GM12878 (cell line): Measurements from ENCODE around the gene TMEM175. TPM values are rescaled to one million over a fixed set of nuclear protein-coding genes. Genes with fewer than 3 reads are reported as not detected.

Source experiments
- ATAC-seq: fragments of 200-7000 bp; cut with Tn5 transposase; 3 replicates; pipeline ENCODE4 v1.9.1; 2020; ENCODE audit warnings: mild to moderate bottlenecking, moderate library complexity
- BruUV-seq: library from RNA; stranded (reverse); fragments of 400-500 nt; replicated peaks from 2 replicates; lab custom pipeline; 2021; lab: Mats Ljungman, UMichigan
- CTCF ChIA-PET: fragments of 300-600 bp; sonication (Branson Sonifier 250); formaldehyde crosslinking; extraction: SDS; loops from one replicate; lab custom pipeline; 2021; ENCODE audit warnings: inconsistent platforms; lab: Yijun Ruan, JAX
- POLR2A ChIA-PET: fragments of 350-600 bp; formaldehyde crosslinking; extraction: SDS; loops from one replicate; lab custom pipeline; 2021; ENCODE audit warnings: inconsistent platforms; lab: Charles Lee
- RAD21 ChIA-PET: fragments of 300-600 bp; sonication (Branson Sonifier 250); formaldehyde crosslinking; loops from one replicate; lab custom pipeline; 2023; ENCODE audit warnings: antibody characterized with exemption; ENCODE audit not compliant: unreplicated experiment; lab: Charles Lee
- SMC1A ChIA-PET: fragments of 300-600 bp; sonication (Branson Sonifier 250); formaldehyde crosslinking; loops from one replicate; lab custom pipeline; 2023; ENCODE audit not compliant: unreplicated experiment, uncharacterized antibody; lab: Charles Lee
- DNase-seq: peaks from one replicate; pipeline ENCODE4 v3.0.0-alpha.2; 2011; ENCODE audit warnings: low read depth, low spot score
- FAIRE-seq: peaks from 3 replicates; lab custom pipeline; 2011; peaks lifted over from hg19 to GRCh38; lab: Jason Lieb, UNC
- H2AFZ ChIP-seq: 2 replicates; pipeline ENCODE4 v1.6.0; 2011; ENCODE audit warnings: low read depth, low read length, control low read depth; ENCODE audit not compliant: control insufficient read depth
- H3K27ac ChIP-seq: 2 replicates; pipeline ENCODE4 v1.5.1; 2011; ENCODE audit warnings: control low read depth; ENCODE audit not compliant: control insufficient read depth, insufficient read depth
- H3K27me3 ChIP-seq, 2 experiments: replicated peaks in 1 of 2; 2 replicates each; pipeline versions ENCODE4 v1.6.0 to v1.6.1; 2011; ENCODE audit warnings: low read length in 1 of 2; ENCODE audit not compliant: control insufficient read depth in 2 of 2, insufficient read depth in 2 of 2
- H3K36me3 ChIP-seq, 2 experiments: 2 replicates each; pipeline ENCODE4 v1.5.1; 2011; ENCODE audit warnings: low read length in 1 of 2; ENCODE audit not compliant: control insufficient read depth in 2 of 2, insufficient read depth in 2 of 2
- H3K4me1 ChIP-seq: 2 replicates; pipeline ENCODE4 v1.6.1; 2011; ENCODE audit warnings: mild to moderate bottlenecking, low read length, moderate library complexity, mixed read lengths; ENCODE audit not compliant: control insufficient read depth, insufficient read depth
- H3K4me2 ChIP-seq: 2 replicates; pipeline ENCODE4 v1.6.0; 2011; ENCODE audit warnings: control low read depth; ENCODE audit not compliant: control insufficient read depth, insufficient read depth
- H3K4me3 ChIP-seq: fragments of 200-600 bp; sonication (generic); 2 replicates; pipeline ENCODE4 v1.5.1; 2016
- H3K79me2 ChIP-seq: 2 replicates; pipeline ENCODE4 v1.6.0; 2011; ENCODE audit warnings: low read length; ENCODE audit not compliant: control insufficient read depth, insufficient read depth
- H3K9ac ChIP-seq: 2 replicates; pipeline ENCODE4 v1.8.0; 2011; ENCODE audit warnings: low read length, control low read depth, mixed read lengths; ENCODE audit not compliant: control insufficient read depth, insufficient read depth
- H3K9me3 ChIP-seq: replicated peaks from 3 replicates; pipeline ENCODE4 v1.5.1; 2011; ENCODE audit warnings: mild to moderate bottlenecking, low read length; ENCODE audit not compliant: control insufficient read depth, insufficient read depth
- H4K20me1 ChIP-seq: 2 replicates; pipeline ENCODE4 v1.6.0; 2011; ENCODE audit not compliant: control insufficient read depth, insufficient read depth
- FOXK2 ChIP-seq: fragments of 450-650 bp; IDR thresholded peaks from 2 replicates; pipeline ENCODE4 v1.6.1; 2017; ENCODE audit warnings: mild to moderate bottlenecking, moderate library complexity
- WGBS: methylation state at CpG from one replicate; pipeline ENCODE4 v1.1.6; 2016; ENCODE audit warnings: low lambda C conversion rate; ENCODE audit not compliant: insufficient replicate concordance, insufficient coverage; ENCODE audit errors: missing lambda C conversion rate; 5-methylcytosine and 5-hydroxymethylcytosine counted together
- in situ Hi-C: fragments of 300-500 bp; cut with MboI; formaldehyde crosslinking; loops from 9 replicates; pipeline ENCODE4 v1.14.3; 2018; ENCODE audit warnings: mixed read lengths
- intact Hi-C: fragments of 100-400 bp; cut with micrococcal nuclease; formaldehyde crosslinking; loops from one replicate; pipeline ENCODE4 v1.14.2; 2022; ENCODE audit not compliant: unreplicated experiment
- polyA plus RNA-seq, 11 experiments: library from polyadenylated mRNA; depleted of rRNA in 4 of 11; unstranded in 6 of 11; stranded (reverse) in 5 of 11; fragments of >200 nt; fragmentation: Nextera tagmentation in 4 of 11; fragmentation: Illumina TruSeq in 1 of 11; extraction: Ambion mirVana in 4 of 11; extraction: Trizol in 1 of 11; gene quantifications; 1 replicate in 1 of 11; 2 replicates in 10 of 11; pipeline versions ENCODE4 v1.2.1 to v1.2.3, GENCODE V29; 2011 to 2016; ENCODE audit warnings: inconsistent platforms in 2 of 11, missing spikeins in 2 of 11, low read depth in 1 of 11
- total RNA-seq, 4 experiments: library from RNA; depleted of rRNA in 3 of 4; stranded (reverse); fragments of >200 nt in 3 of 4; fragmentation: Illumina TruSeq in 1 of 4; extraction: Trizol in 1 of 4; gene quantifications; 2 replicates each; pipeline versions ENCODE4 v1.2.1 to v1.2.3, GENCODE V29; 2013 to 2021

The TMEM175 gene
- total and polyA plus RNA-seq, 10 of the 15 experiments (the other 5 are each of a cell fraction or from before 2014, with no cell fraction given) = 0.11 to 39.5 (median 22.3) TPM

- DNase-seq (no peak), ATAC-seq (no peak), FAIRE-seq (no peak)
- no peaks in the 10 kb centered on the region for H3K27me3 ChIP-seq
- peaks cover 8% of the 10 kb centered on the region; the same call in 1 of the 2 replicates for H3K4me1 ChIP-seq
- in situ Hi-C loops = no loop called here
- H3K9ac ChIP-seq = peak overlapping the region; percentile 45; the same call in 1 of the 2 replicates
- TF ChIP-seq FOXK2 = no peak
- SMC1A ChIA-PET = interaction anchor here (1.0 to 2.6 kb wide), 5 partner anchors 54 to 245 kb away, joined by 3 to 12 read pairs (median 5); partner anchors contain the start of genes GAK and TMEM175
- POLR2A ChIA-PET = interaction anchor here (0.5 to 1.9 kb wide), 5 partner anchors 52 to 510 kb away, joined by 3 to 5 read pairs (median 4); partner anchors contain the start of genes GAK and TMEM175
- H4K20me1 ChIP-seq = no peaks in the 10 kb centered on the region
- no peaks in the 10 kb centered on the region for H3K79me2 ChIP-seq
- 68% methylated on average over 37 of the region's 37 CpGs for WGBS
- RAD21 ChIA-PET = interaction anchor here (0.8 to 5.2 kb wide), 14 partner anchors 55 to 743 kb away, joined by 3 to 48 read pairs (median 4); partner anchors contain the start of genes GAK and TMEM175
- intact Hi-C loops = loop anchor here (1.0 to 10.0 kb wide), 4 partner anchors 55 to 245 kb away; partner anchors contain the start of genes GAK and TMEM175
- no peaks in the 10 kb centered on the region for H3K36me3 ChIP-seq
- peak overlapping the region; percentile 23; the same call in 1 of the 2 replicates for H2AFZ ChIP-seq
- peak overlapping the region; percentile 63 for H3K4me3 ChIP-seq
- BruUV-seq = no TSS peak
- peak overlapping the region; percentile 90 for H3K4me2 ChIP-seq
- no peak overlapping the region for H3K27ac ChIP-seq
- CTCF ChIA-PET = interaction anchor here (0.6 to 4.1 kb wide), 21 partner anchors 49 to 486 kb away, joined by 3 to 46 read pairs (median 4); partner anchors contain the start of genes GAK and TMEM175
- no peaks in the 10 kb centered on the region; the same call in 2 of the 3 replicates for H3K9me3 ChIP-seq
Measured at GRCh38 chr4:987624-988513, 55.6 kb downstream of the TMEM175 start.
